ENCODE data around the gene DHX15.
"Not testable (repeated sequence)": the region's sequence is repeated elsewhere in the genome, so short reads cannot be mapped to it uniquely, and the experiment has no call there.

- TF ChIP-seq EZH2 (IDR thresholded peaks at IDR 0.05; ENCODE audit: low read depth, unreplicated experiment); EZH2phosphoT487 (IDR thresholded peaks at IDR 0.05; ENCODE audit: unreplicated experiment); POLR2AphosphoS5 (IDR thresholded peaks at IDR 0.05; ENCODE audit: low read depth); CREB1 (CRISPR knock-in tag; IDR thresholded peaks at IDR 0.05; ENCODE audit: low read depth); REST (IDR thresholded peaks at IDR 0.05; ENCODE audit: unreplicated experiment): not testable (repeated sequence)
- TF ChIP-seq, protein P1, sequence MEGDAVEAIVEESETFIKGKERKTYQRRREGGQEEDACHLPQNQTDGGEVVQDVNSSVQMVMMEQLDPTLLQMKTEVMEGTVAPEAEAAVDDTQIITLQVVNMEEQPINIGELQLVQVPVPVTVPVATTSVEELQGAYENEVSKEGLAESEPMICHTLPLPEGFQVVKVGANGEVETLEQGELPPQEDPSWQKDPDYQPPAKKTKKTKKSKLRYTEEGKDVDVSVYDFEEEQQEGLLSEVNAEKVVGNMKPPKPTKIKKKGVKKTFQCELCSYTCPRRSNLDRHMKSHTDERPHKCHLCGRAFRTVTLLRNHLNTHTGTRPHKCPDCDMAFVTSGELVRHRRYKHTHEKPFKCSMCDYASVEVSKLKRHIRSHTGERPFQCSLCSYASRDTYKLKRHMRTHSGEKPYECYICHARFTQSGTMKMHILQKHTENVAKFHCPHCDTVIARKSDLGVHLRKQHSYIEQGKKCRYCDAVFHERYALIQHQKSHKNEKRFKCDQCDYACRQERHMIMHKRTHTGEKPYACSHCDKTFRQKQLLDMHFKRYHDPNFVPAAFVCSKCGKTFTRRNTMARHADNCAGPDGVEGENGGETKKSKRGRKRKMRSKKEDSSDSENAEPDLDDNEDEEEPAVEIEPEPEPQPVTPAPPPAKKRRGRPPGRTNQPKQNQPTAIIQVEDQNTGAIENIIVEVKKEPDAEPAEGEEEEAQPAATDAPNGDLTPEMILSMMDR (conservative IDR thresholded peaks at IDR 0.05; ENCODE audit: low read depth in 2 of 2) = not testable (repeated sequence)
Observed at GRCh38 chr4:24503090-24503489, 81.3 kb downstream of the DHX15 start.

All from GM23338 (cell line).